ENCODE measurements around the gene ACTR1B. TPM values are rescaled to one million over a fixed set of nuclear protein-coding genes. Genes with fewer than 3 reads are reported as not detected.
"Not testable (repeated sequence)": the region's sequence is repeated elsewhere in the genome, so short reads cannot be mapped to it uniquely, and the experiment has no call there.

ACTR1B gene
- 100 to 1,000 TPM in 1 of 4 donors, 10 to 100 TPM in 3; 64.9 to 106 (median 76.3) TPM for total RNA-seq

DNA sequence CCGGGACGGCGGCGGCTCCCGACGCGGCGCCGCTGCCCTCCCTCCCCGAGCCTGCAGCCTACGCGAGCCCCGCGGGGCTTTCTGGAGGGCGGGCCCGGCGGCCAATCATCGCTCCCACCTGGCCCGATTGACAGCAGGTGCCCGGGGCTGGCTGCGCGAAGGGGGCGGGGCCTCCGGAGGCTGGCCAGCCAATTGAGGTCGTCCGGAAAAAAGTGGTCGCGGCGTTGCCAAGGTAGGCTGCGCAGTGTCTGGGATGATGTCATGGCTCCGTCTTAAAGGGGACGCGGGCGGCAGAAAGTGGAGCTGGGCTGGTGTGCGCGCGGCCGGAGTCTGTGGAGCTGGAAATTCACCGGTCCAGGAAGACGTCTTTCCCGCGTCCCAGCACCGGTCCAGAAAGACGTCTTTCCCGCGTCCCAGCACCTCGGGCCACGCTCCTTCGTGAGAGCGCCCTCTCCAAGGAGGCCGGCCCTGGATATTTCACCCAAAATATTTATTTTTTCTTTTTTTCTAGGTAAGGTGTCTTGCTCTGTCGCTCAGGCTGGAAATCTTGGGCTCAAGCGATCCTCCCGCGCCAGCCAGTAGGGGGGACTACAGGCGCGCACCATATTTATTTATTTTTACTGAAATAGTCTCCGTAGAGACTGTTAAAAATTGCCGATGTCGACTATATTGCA lies at the start of gene ACTR1B:
Gene ACTR1B, minus strand, starts transcription at position 83 of the 674 bp plus-strand sequence. CDS start 154 bp downstream, outside the sequence.
- H3K27me3 ChIP-seq, result no peaks in the 10 kb centered on the region
- H3K4me1 ChIP-seq, result peaks cover 18 to 25% of the 10 kb centered on the region in 2 donors
- peak; percentile 99 for DNase-seq
- intact Hi-C loops (cut with DNase I), result no loop called here
- peak within 1 kb of the TSS; percentile 96 to 99 (median 96) for H3K27ac ChIP-seq
- peak within 1 kb of the TSS; percentile 58 to 73 (median 68) for H3K4me3 ChIP-seq (replicated peaks in 1 of 3)
- 0 to 1% methylated on average over 43 to 45 of the region's 60 CpGs for WGBS, 2 donors
- TF ChIP-seq POLR2A (IDR thresholded peaks at IDR 0.05) (peak in 1 of 2 donors; percentile 96), CTCF (IDR thresholded peaks at IDR 0.05) (peak in 5 of 6 experiments; percentile 38 to 62 (median 45))
- no peaks in the 10 kb centered on the region for H3K9me3 ChIP-seq
- peaks cover 1 to 3% of the 10 kb centered on the region in 2 donors for H3K36me3 ChIP-seq

- H3K36me3 ChIP-seq, result no peaks in the 10 kb centered on the region
- no peaks in the 10 kb centered on the region for H3K4me1 ChIP-seq
- no peak overlapping the region for H3K27ac ChIP-seq
- H3K4me3 ChIP-seq (replicated peaks in 1 of 3), result no peak overlapping the region
- no peaks in the 10 kb centered on the region for H3K9me3 ChIP-seq
- 64 to 79% methylated on average over 7 to 11 of the region's 11 CpGs for WGBS, 2 donors
- DNase-seq, result no peak
- TF ChIP-seq POLR2A (IDR thresholded peaks at IDR 0.05) (no peak), CTCF (IDR thresholded peaks at IDR 0.05) (no peak)
- intact Hi-C loops (cut with DNase I), result no loop called here
- H3K27me3 ChIP-seq, result no peaks in the 10 kb centered on the region
These were observed 49.0 kb upstream of the ACTR1B start for GRCh38 chr2:97712693-97713295.

GRCh38 chr2:97712175-97712574 lies 48.3 kb upstream of the ACTR1B start:
- H3K4me1 ChIP-seq; DNase-seq; H3K4me3 ChIP-seq (replicated peaks in 1 of 3); H3K36me3 ChIP-seq; H3K9me3 ChIP-seq; H3K27ac ChIP-seq; intact Hi-C loops (cut with DNase I); H3K27me3 ChIP-seq: not testable (repeated sequence)
- 57 to 58% methylated on average over 9 of the region's 9 CpGs for WGBS, 2 donors

DNA sequence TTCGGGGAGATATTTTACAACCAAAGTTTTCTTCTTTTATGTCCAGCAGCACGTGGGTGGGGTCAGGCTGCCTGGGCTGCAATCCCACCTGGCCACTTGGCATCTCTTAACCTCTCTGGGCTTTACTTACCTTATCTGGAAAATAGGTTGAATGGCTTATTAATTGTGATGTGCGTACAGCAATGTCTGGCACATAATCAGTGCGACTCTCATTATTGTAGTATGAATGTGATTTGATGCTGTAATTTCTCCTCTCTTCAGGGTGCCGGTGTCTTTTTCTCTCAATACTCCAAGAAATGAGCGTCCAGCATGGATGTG lies 47.5 kb upstream of the ACTR1B start:
- H3K36me3 ChIP-seq, result no peaks in the 10 kb centered on the region
- intact Hi-C loops (cut with DNase I), result no loop called here
- no peak overlapping the region for H3K4me3 ChIP-seq (replicated peaks in 1 of 3)
- H3K27me3 ChIP-seq, result no peaks in the 10 kb centered on the region
- H3K9me3 ChIP-seq, result no peaks in the 10 kb centered on the region
- TF ChIP-seq POLR2A (IDR thresholded peaks at IDR 0.05) (no peak), CTCF (IDR thresholded peaks at IDR 0.05) (no peak)
- H3K4me1 ChIP-seq, result no peaks in the 10 kb centered on the region
- DNase-seq, result no peak
- WGBS, 2 donors, result 80 to 87% methylated on average over 6 of the region's 6 CpGs
- no peak overlapping the region for H3K27ac ChIP-seq

GRCh38 chr2:97708608-97709007 lies 44.8 kb upstream of the ACTR1B start:
- no peaks in the 10 kb centered on the region for H3K27me3 ChIP-seq
- H3K36me3 ChIP-seq, result no peaks in the 10 kb centered on the region
- no peaks in the 10 kb centered on the region for H3K4me1 ChIP-seq
- DNase-seq, result no peak
- intact Hi-C loops (cut with DNase I), result no loop called here
- 80 to 91% methylated on average over 5 to 8 of the region's 8 CpGs for WGBS, 2 donors
- H3K9me3 ChIP-seq, result no peaks in the 10 kb centered on the region
- no peak overlapping the region for H3K27ac ChIP-seq
- no peak overlapping the region for H3K4me3 ChIP-seq (replicated peaks in 1 of 3)
- TF ChIP-seq CTCF (IDR thresholded peaks at IDR 0.05) (no peak), POLR2A (IDR thresholded peaks at IDR 0.05) (no peak)
